Neuronal stem cell (in vitro differentiated cells): ENCODE data around the gene LAMA5.

Experiments
- DNase-seq: peaks from one replicate; pipeline ENCODE4 v3.0.0-alpha.2; 2013; ENCODE audit warnings: low spot score
- H2AFZ ChIP-seq: one replicate; pipeline ENCODE4 v1.6.1; 2013; ENCODE audit warnings: mild to moderate bottlenecking, low read length, inconsistent platforms
- H2AK5ac ChIP-seq: 2 replicates; pipeline ENCODE4 v1.6.1; 2013; ENCODE audit warnings: low read depth, mild to moderate bottlenecking, inconsistent platforms, low read length, moderate library complexity, mixed read lengths
- H2BK120ac ChIP-seq: 2 replicates; pipeline ENCODE4 v1.6.1; 2013; ENCODE audit warnings: low read depth, mild to moderate bottlenecking, inconsistent platforms, low read length, moderate library complexity, mixed read lengths
- H2BK12ac ChIP-seq: one replicate; pipeline ENCODE4 v1.6.1; 2013; ENCODE audit warnings: low read length, inconsistent platforms
- H2BK15ac ChIP-seq: 2 replicates; pipeline ENCODE4 v1.6.1; 2013; ENCODE audit warnings: mild to moderate bottlenecking, low read length, inconsistent platforms, mixed read lengths
- H2BK5ac ChIP-seq: one replicate; pipeline ENCODE4 v1.6.1; 2013; ENCODE audit warnings: inconsistent platforms, mild to moderate bottlenecking, low read length, moderate library complexity
- H3K14ac ChIP-seq: one replicate; pipeline ENCODE4 v1.6.1; 2013; ENCODE audit warnings: low read length, inconsistent platforms
- H3K18ac ChIP-seq: 2 replicates; pipeline ENCODE4 v1.6.1; 2013; ENCODE audit warnings: low read length, inconsistent platforms
- H3K23ac ChIP-seq: 2 replicates; pipeline ENCODE4 v1.6.1; 2013; ENCODE audit warnings: low read depth, mild to moderate bottlenecking, mixed read lengths, low read length, inconsistent platforms; ENCODE audit not compliant: poor library complexity
- H3K27ac ChIP-seq: replicated peaks from 3 replicates; pipeline ENCODE4 v1.5.1; 2013; ENCODE audit warnings: low read length, inconsistent platforms
- H3K27me3 ChIP-seq, 3 experiments: 2 replicates each; pipeline ENCODE4 v1.6.1; 2013; ENCODE audit warnings: low read length in 3 of 3, mild to moderate bottlenecking in 2 of 3, inconsistent platforms in 1 of 3, low read depth in 1 of 3, mixed read lengths in 1 of 3, moderate library complexity in 1 of 3; ENCODE audit not compliant: control insufficient read depth in 3 of 3, insufficient read depth in 3 of 3
- H3K36me3 ChIP-seq, 2 donors: replicated peaks in 1 of 2; 2 replicates each; pipeline ENCODE4 v1.6.1; 2013; ENCODE audit warnings: low read length in 2 of 2; ENCODE audit not compliant: control insufficient read depth in 2 of 2, insufficient read depth in 2 of 2
- H3K4ac ChIP-seq: 2 replicates; pipeline ENCODE4 v1.6.1; 2013; ENCODE audit warnings: inconsistent platforms, mild to moderate bottlenecking, low read length, moderate library complexity
- H3K4me1 ChIP-seq, 2 donors: 1 replicate in 1 of 2; 2 replicates in 1 of 2; pipeline ENCODE4 v1.6.1; 2013; ENCODE audit warnings: low read length in 2 of 2, low read depth in 1 of 2; ENCODE audit not compliant: control insufficient read depth in 2 of 2, insufficient read depth in 1 of 2
- H3K4me2 ChIP-seq: one replicate; pipeline ENCODE4 v1.6.1; 2013; ENCODE audit warnings: mild to moderate bottlenecking, low read length, inconsistent platforms; ENCODE audit not compliant: insufficient read depth, poor library complexity, severe bottlenecking
- H3K4me3 ChIP-seq, 2 donors: 2 replicates each; pipeline ENCODE4 v1.5.1; 2013; ENCODE audit warnings: low read length in 2 of 2, mild to moderate bottlenecking in 2 of 2, inconsistent platforms in 1 of 2, moderate library complexity in 1 of 2
- H3K79me1 ChIP-seq: one replicate; pipeline ENCODE4 v1.6.1; 2013; ENCODE audit warnings: low read depth, mild to moderate bottlenecking, inconsistent platforms, low read length, moderate library complexity
- H3K9ac ChIP-seq: one replicate; pipeline ENCODE4 v1.6.1; 2013; ENCODE audit warnings: mild to moderate bottlenecking, low read depth, low read length, inconsistent platforms; ENCODE audit not compliant: poor library complexity
- H3K9me3 ChIP-seq, 2 donors: replicated peaks in 1 of 2; 2 replicates each; pipeline versions ENCODE3 to v1.6.1; 2013; ENCODE audit warnings: low read length in 2 of 2, mild to moderate bottlenecking in 2 of 2, inconsistent platforms in 1 of 2, low read depth in 1 of 2, mixed read lengths in 1 of 2, moderate library complexity in 1 of 2; ENCODE audit not compliant: control insufficient read depth in 2 of 2, insufficient read depth in 1 of 2
- H4K8ac ChIP-seq: one replicate; pipeline ENCODE4 v1.6.1; 2013; ENCODE audit warnings: low read depth, mild to moderate bottlenecking, inconsistent platforms, low read length, moderate library complexity
- H4K91ac ChIP-seq: one replicate; pipeline ENCODE4 v1.6.1; 2013; ENCODE audit warnings: low read length, low read depth, mild to moderate bottlenecking, inconsistent platforms; ENCODE audit not compliant: poor library complexity
- WGBS, 2 donors: extraction: QIAGEN DNeasy Blood & Tissue Kit; methylation state at CpG; one replicate each; pipeline ENCODE4 v1.1.7; 2013; ENCODE audit warnings: missing lambda C conversion rate in 2 of 2, mixed read lengths in 1 of 2; ENCODE audit not compliant: insufficient read length in 2 of 2, insufficient replicate concordance in 1 of 2; ENCODE audit errors: extremely low coverage in 2 of 2; 5-methylcytosine and 5-hydroxymethylcytosine counted together

LAMA5 gene

GRCh38 chr20:62349556-62350097, 17.5 kb downstream of the LAMA5 start:
- Histone ChIP-seq H3K79me1 (peaks cover 18% of the 10 kb centered on the region), H3K23ac (peak overlapping the region; percentile 55), H2BK15ac (no peak overlapping the region), H3K9me3 (peaks cover 3 to 6% of the 10 kb centered on the region in 2 donors), H2BK120ac (no peak overlapping the region), H3K27ac (no peak overlapping the region), H3K9ac (no peak overlapping the region), H3K36me3 (peaks cover 44% of the 10 kb centered on the region in 2 donors), H3K27me3 (no peaks in the 10 kb centered on the region), H3K4ac (no peak overlapping the region), H3K18ac (no peak overlapping the region), H3K4me3 (no peak overlapping the region), H3K14ac (no peak overlapping the region), H3K4me1 (peaks cover 2 to 4% of the 10 kb centered on the region in 2 donors), H4K91ac (no peak overlapping the region), H2AK5ac (no peak overlapping the region), H2BK5ac (no peak overlapping the region), H2AFZ (no peak overlapping the region), H4K8ac (no peak overlapping the region), H2BK12ac (no peak overlapping the region), H3K4me2 (no peak overlapping the region)
- DNase-seq: no peak
- no CpG with 5 or more reads among the region's 7 CpGs for WGBS, 2 donors

GRCh38 chr20:62348604-62349003, 18.5 kb downstream of the LAMA5 start:
- no peak overlapping the region for H3K23ac ChIP-seq
- no peak overlapping the region for H3K27ac ChIP-seq
- WGBS, 2 donors: no CpG with 5 or more reads among the region's 1 CpG
- no peak overlapping the region for H3K14ac ChIP-seq
- DNase-seq: no peak
- no peak overlapping the region for H4K91ac ChIP-seq
- peaks cover 44 to 50% of the 10 kb centered on the region in 2 donors for H3K36me3 ChIP-seq
- no peak overlapping the region for H3K4ac ChIP-seq
- peaks cover 12% of the 10 kb centered on the region for H3K79me1 ChIP-seq
- H3K4me3 ChIP-seq: no peak overlapping the region
- H2BK15ac ChIP-seq: no peak overlapping the region
- no peak overlapping the region for H3K4me2 ChIP-seq
- no peak overlapping the region for H3K9ac ChIP-seq
- peaks cover 3 to 6% of the 10 kb centered on the region in 2 donors for H3K9me3 ChIP-seq
- H2BK120ac ChIP-seq: no peak overlapping the region
- H4K8ac ChIP-seq: no peak overlapping the region
- no peaks in the 10 kb centered on the region for H3K27me3 ChIP-seq
- no peaks in the 10 kb centered on the region for H3K4me1 ChIP-seq
- no peak overlapping the region for H3K18ac ChIP-seq
- no peak overlapping the region for H2AFZ ChIP-seq
- no peak overlapping the region for H2BK12ac ChIP-seq
- H2BK5ac ChIP-seq: no peak overlapping the region
- H2AK5ac ChIP-seq: no peak overlapping the region

GRCh38 chr20:62347445-62347844, 19.7 kb downstream of the LAMA5 start:
- H2BK15ac ChIP-seq: no peak overlapping the region
- H2BK5ac ChIP-seq: no peak overlapping the region
- H3K79me1 ChIP-seq: peaks cover 9% of the 10 kb centered on the region
- no peak overlapping the region for H3K14ac ChIP-seq
- DNase-seq: no peak
- no peak overlapping the region for H3K23ac ChIP-seq
- no peak overlapping the region for H3K4me2 ChIP-seq
- no peaks in the 10 kb centered on the region for H3K4me1 ChIP-seq
- no peak overlapping the region for H2BK12ac ChIP-seq
- no peak overlapping the region for H3K4ac ChIP-seq
- H2AK5ac ChIP-seq: no peak overlapping the region
- H3K27me3 ChIP-seq: no peaks in the 10 kb centered on the region
- no peak overlapping the region for H2BK120ac ChIP-seq
- H3K36me3 ChIP-seq: peaks cover 38 to 54% of the 10 kb centered on the region in 2 donors
- H3K4me3 ChIP-seq: peak overlapping the region in 1 of 2 donors; percentile 47
- no CpG with 5 or more reads among the region's 9 CpGs for WGBS, 2 donors
- H4K91ac ChIP-seq: no peak overlapping the region
- H2AFZ ChIP-seq: no peak overlapping the region
- H3K9ac ChIP-seq: no peak overlapping the region
- H3K18ac ChIP-seq: no peak overlapping the region
- peaks cover 3 to 6% of the 10 kb centered on the region in 2 donors for H3K9me3 ChIP-seq
- H4K8ac ChIP-seq: no peak overlapping the region
- H3K27ac ChIP-seq: no peak overlapping the region

GRCh38 chr20:62347151-62347404, 20.0 kb downstream of the LAMA5 start:
- Histone ChIP-seq H3K18ac (no peak overlapping the region), H3K9ac (no peak overlapping the region), H3K9me3 (peaks cover 3 to 6% of the 10 kb centered on the region in 2 donors), H3K4ac (no peak overlapping the region), H4K8ac (no peak overlapping the region), H3K4me3 (no peak overlapping the region), H2BK15ac (no peak overlapping the region), H3K27ac (no peak overlapping the region), H3K4me1 (no peaks in the 10 kb centered on the region), H2BK12ac (no peak overlapping the region), H2AFZ (no peak overlapping the region), H2BK120ac (peak overlapping the region; percentile 67), H4K91ac (no peak overlapping the region), H3K4me2 (no peak overlapping the region), H3K27me3 (no peaks in the 10 kb centered on the region), H2AK5ac (no peak overlapping the region), H3K14ac (no peak overlapping the region), H3K79me1 (peaks cover 8% of the 10 kb centered on the region), H3K23ac (peak overlapping the region; percentile 43), H3K36me3 (peaks cover 37 to 52% of the 10 kb centered on the region in 2 donors), H2BK5ac (no peak overlapping the region)
- WGBS, 2 donors: no CpG with 5 or more reads among the region's 10 CpGs
- no peak for DNase-seq
